K562 (cell line): ENCODE measurements around the gene PSMA7.

Source experiments
- DIDO1 ChIP-seq: fragments of 450-650 bp; IDR thresholded peaks from 2 replicates; pipeline ENCODE4 v1.6.1; 2016; ENCODE audit warnings: low read depth, missing biosample characterization, missing genetic modification characterization
- SREBF1 ChIP-seq: fragments of 150-350 bp; IDR thresholded peaks from 2 replicates; pipeline ENCODE4 v1.6.1; 2014; ENCODE audit warnings: antibody characterized with exemption, low read depth, low read length, borderline replicate concordance
- ZNF232 ChIP-seq: sonication (generic); formaldehyde crosslinking; IDR thresholded peaks from 2 replicates; pipeline ENCODE4 v1.8.0; 2022; ENCODE audit warnings: mild to moderate bottlenecking, missing genetic modification reagents
- TF ChIP-seq, protein P1 (sequence below): sonication (generic); formaldehyde crosslinking; IDR thresholded peaks from 2 replicates; pipeline ENCODE4 v1.5.0; 2020; ENCODE audit warnings: missing genetic modification reagents
- TF ChIP-seq, protein P2 (sequence below), 3 experiments: IDR thresholded peaks in 2 of 3; conservative IDR thresholded peaks in 1 of 3; 2 replicates each; pipeline ENCODE4 v1.5.1; 2011 to 2012; ENCODE audit warnings: low read length in 3 of 3, mild to moderate bottlenecking in 3 of 3, control low read depth in 2 of 3, improper control_type of control experiment in 1 of 3, inconsistent platforms in 1 of 3, low read depth in 1 of 3, mixed read lengths in 1 of 3, moderate library complexity in 1 of 3; ENCODE audit not compliant: insufficient read depth in 2 of 3

DNA sequence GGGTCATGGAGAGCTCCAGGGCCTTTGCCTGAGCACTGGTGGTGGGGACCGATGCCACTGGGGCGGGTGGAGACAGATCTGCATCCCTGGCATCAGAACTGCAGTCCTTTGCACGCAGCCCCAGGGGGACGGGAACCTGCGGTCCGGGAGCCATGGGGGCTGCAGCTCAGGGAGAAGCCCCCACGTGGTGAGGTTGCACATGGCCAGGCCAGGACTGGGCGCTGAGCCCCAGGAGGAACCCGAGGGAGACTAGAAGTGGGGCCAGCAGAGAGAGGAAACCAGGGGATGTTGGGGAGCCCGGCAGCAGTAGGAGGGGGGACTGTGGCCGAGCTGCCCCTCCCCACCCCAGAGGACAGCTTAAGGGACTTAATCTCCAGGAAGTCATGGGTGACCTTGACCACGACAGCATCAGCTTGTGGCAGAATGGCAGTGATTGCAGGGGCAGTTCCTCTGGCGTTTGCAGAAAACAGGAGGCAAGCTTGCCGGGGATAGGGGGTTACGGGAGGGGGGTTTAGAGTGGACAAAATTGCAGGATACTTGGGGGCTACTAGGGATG, 38.9 kb downstream of the PSMA7 start:
- TF ChIP-seq DIDO1 (tag) (no peak), SREBF1 (no peak), ZNF232 (CRISPR knock-in tag) (no peak)
- TF ChIP-seq, protein P1, sequence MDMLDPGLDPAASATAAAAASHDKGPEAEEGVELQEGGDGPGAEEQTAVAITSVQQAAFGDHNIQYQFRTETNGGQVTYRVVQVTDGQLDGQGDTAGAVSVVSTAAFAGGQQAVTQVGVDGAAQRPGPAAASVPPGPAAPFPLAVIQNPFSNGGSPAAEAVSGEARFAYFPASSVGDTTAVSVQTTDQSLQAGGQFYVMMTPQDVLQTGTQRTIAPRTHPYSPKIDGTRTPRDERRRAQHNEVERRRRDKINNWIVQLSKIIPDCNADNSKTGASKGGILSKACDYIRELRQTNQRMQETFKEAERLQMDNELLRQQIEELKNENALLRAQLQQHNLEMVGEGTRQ, result no peak
- TF ChIP-seq, protein P2, sequence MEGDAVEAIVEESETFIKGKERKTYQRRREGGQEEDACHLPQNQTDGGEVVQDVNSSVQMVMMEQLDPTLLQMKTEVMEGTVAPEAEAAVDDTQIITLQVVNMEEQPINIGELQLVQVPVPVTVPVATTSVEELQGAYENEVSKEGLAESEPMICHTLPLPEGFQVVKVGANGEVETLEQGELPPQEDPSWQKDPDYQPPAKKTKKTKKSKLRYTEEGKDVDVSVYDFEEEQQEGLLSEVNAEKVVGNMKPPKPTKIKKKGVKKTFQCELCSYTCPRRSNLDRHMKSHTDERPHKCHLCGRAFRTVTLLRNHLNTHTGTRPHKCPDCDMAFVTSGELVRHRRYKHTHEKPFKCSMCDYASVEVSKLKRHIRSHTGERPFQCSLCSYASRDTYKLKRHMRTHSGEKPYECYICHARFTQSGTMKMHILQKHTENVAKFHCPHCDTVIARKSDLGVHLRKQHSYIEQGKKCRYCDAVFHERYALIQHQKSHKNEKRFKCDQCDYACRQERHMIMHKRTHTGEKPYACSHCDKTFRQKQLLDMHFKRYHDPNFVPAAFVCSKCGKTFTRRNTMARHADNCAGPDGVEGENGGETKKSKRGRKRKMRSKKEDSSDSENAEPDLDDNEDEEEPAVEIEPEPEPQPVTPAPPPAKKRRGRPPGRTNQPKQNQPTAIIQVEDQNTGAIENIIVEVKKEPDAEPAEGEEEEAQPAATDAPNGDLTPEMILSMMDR (IDR thresholded peaks at IDR 0.05 in 2 of 3, conservative IDR thresholded peaks at IDR 0.05 in 1 of 3; ENCODE audit: insufficient read depth in 2 of 3, low read depth in 1 of 3, low read length in 3 of 3), result no peak
